SIG-M5 (cell line): Measurements from ENCODE around the gene PTPA.
"Not testable (repeated sequence)": the region's sequence is repeated elsewhere in the genome, so short reads cannot be mapped to it uniquely, and the experiment has no call there.

ENCODE experiments used
- DNase-seq: peaks from one replicate; lab custom pipeline; 2025; lab: John Stamatoyannopoulos, UW

PTPA gene

DNA sequence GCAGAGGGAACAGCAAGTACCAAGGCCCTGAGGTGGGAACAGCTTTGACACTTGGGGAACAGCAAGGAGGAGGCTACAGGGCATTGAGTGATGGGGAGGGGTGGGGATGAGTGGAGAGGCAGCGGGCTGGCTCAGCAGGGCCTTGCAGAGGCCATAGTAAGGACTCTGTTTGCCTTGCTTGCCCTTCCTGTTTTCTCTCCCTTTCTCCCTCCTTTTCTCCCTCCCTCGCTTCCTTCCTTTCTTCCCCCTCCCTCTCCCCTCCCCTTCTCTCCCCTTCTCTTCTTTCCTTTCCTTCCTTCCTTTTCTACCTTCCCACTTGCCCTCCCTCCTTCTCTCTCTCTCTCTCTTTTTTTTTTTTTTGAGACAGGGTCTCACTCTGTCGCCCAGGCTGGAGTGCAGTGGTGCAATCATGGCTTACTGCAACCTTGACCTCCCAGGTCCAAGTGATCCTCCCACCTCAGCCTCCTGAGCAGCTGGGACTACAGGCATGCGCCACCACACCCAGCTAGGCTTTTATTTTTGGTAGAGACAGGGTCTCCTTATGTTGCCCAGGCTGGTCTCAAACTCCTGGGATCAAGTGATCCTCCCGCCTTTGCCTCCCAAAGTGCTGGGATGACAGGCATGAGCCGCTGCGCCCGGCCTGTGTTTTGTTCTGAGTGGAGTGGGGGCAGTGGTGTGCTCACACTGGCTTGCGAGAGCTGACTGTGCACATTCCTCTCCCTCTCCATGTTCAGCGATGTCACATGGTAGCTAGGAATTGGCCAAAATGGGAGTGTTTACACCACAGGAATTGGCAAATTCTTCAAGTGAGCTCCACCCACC is 49.7 kb downstream of the PTPA start:
- DNase-seq = no peak

DNA sequence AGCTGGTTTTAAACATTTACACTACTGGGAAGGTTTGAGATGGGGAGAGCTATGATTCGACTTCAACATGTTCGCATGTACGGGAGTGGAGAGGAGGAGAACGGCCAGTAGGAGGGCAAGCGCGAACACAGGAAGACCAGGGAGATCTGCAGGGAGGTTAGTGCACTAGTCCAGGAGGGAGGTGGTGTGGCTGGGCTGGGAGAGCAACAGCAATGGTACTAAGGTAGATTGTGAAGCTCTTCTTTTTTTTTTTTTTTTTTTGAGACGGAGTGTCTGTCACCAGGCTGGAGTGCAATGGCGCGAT is 50.3 kb downstream of the PTPA start:
- no peak for DNase-seq

DNA sequence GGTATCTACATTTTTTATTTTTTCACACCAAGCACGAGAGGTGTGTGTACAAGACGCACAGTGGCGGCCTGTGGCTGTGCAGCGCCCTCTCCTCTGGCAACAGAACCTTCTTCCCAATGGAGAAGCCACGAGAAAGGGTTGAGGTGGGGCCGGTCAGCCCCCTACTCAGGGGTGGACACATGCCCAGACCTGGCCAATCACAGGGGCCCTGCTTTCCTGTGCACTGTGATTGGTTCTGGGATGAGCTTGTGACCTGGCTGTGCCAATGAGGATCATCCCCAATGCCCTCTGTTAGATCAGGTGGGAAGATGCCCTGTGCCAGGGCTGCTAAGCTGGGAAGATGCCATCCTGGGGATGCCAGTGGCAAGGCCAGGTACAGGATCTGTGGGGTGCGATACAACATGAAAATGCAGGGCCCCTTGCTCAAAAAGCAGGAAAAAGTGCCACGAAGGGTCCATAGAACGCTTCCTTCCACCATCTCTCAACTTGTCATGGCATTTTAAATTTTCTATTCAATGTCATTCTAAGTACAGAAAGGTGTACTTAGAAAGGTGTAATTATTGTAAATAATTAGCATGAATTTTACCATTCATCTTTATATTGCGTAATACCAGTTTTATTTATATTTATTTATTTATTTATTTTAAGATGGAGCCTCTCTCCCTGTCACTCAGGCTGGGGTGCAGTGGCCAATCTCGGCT is 51.4 kb downstream of the PTPA start:
- DNase-seq = no peak

DNA sequence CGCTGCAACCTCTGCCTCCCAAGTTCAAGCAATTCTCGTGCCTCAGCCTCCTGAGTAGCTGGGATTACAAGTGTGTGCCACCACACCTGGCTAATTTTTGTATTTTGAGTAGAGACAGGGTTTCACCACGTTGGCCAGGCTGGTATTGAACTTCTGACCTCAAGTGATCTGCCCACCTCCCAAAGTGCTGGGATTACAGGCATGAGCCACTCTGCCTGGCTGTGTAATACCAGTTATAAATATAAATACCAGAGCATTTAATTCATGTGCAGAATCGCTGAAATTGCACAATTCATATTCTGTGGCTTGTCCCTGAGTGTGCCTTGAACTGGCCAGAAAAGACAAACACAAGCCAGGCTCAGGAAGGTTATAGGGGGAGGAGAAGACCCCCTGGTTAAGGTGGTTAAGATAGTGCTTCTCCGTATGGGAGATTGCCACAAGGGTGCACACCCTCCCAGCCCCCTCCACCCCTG is 52.0 kb downstream of the PTPA start:
- DNase-seq = not testable (repeated sequence)

DNA sequence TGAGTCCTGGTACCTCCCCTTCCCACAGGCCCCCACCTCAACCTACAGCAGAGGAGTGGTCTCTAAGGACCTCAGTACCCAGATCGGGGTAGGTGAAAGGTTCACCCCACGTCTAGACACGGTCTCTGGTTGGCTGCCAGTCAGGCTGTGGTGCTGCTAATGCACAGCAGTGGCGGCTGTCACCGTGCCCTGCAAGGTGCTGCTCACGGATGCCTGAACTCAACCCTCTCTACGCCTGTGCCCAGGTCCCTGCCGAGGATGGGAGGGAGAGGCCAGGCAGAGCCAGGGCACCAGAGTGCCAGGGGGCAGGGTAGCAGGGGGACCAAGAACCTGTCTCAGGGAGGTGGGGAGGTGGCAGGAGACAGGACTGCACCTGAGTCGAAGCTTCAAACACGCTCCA is 52.5 kb downstream of the PTPA start:
- DNase-seq = no peak

DNA sequence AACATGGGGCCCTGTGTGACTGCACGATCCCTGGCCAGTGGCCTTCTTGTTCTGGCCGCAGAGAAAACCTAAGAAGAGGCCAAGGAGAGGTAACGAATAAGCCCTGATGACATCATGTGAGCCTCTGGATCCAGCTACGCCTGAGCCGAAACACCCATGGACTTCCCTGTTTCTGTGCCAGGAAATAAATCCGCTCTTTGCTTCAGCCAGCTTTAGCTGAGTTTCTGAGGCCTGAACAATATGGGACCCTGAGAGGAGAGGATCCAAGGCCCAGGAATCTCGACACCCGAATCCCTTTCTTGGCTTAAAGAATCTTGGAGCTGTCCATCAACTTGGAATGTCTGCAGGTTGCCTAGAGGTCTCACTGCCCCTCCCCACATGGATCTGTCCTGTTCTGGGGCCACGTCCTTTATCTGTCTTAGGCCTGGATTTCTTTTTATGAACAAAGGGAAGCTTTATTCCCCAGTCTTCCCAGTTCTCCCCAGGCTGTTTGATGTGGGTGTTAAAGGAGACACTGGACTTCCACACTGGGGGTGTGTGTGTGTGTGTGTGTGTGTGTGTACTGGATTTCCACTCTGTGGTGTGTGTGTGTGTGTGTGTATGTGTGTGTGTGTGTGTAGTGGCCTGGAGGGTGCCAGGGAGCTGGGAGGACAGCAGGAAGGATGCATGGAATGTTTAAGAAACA is 53.2 kb downstream of the PTPA start:
- DNase-seq = no peak

DNA sequence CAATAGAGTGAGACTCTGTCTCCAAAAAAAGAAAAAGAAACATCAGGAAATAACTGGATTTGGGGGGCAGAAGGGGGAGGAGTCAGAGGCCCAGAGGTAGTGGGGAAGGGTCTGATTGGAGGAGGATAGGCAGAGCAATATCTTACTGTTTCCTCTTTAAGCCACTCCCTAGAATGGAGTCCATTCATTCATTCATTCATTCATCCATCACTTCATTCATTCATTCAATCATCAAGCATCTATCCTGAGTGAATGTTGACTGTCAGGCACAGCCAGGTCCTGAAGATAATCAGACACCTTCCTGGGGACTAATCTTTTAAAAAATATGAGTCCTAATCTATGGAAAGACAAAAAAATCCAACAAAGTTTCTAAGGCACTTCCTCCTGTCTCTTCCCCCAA is 54.0 kb downstream of the PTPA start:
- DNase-seq = no peak

DNA sequence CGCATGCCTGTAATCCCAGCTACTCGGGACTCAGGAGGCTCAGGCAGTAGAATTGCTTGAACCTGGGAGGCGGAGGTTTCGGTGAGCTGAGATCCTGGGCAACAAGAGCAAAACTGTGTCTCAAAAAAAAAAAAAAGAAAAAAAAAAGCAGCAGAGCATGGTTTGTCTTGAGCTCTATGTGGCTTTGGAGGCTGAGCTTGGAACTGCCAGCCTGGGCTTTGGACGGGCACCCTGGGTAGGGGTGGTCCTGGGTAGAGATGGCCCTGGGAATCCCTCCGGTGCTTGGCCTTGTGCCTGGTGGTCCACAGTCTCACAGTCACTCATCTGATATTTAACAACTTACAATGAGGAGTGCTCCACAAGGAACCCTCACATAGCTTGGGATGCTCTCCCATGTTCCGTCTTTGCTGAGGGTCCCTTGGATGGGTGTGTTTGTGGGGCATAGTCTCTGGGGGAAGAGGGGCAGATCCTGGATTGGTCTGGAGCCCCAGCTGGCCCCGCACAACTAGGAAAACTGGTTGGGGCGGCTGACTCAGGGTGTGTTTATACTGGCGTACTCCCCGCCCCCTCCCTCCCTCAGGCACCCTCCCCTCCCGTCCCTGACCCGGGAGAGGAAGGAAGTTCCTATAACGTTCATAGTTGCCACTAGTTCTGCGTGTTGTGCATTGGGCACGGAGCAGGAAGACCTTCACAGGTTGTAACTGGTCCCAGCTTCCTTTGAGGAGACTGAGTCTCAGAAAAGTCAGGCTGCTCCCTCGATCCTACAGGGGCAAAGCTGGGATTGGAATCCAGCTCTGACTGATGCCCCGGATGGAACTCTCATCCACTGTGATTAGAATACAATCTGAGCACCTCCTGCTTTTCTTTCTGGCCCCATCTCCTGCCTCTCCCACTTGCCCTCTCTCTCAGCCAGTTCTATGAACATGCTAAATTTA is 55.7 kb downstream of the PTPA start:
- DNase-seq = no peak

DNA sequence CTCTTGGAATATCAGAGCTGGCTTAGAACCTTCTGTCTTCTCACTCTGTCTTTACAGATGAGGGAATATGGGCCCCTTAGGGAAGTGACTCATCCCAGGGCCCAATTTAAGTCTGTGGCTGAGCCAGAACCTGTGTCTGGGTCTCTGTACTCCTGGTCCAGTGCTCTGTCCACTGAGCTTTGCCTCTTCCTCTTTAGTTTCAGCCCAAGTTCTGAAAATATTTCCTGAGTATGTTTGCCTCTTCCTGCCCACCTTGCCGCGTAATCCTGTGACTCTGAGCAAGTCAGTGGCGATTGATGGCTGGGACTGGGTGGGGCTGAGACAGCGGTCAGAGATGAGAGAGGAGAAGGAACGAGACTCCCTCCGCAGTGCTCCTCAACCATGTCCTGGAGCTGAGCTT is 59.0 kb downstream of the PTPA start:
- DNase-seq = no peak

DNA sequence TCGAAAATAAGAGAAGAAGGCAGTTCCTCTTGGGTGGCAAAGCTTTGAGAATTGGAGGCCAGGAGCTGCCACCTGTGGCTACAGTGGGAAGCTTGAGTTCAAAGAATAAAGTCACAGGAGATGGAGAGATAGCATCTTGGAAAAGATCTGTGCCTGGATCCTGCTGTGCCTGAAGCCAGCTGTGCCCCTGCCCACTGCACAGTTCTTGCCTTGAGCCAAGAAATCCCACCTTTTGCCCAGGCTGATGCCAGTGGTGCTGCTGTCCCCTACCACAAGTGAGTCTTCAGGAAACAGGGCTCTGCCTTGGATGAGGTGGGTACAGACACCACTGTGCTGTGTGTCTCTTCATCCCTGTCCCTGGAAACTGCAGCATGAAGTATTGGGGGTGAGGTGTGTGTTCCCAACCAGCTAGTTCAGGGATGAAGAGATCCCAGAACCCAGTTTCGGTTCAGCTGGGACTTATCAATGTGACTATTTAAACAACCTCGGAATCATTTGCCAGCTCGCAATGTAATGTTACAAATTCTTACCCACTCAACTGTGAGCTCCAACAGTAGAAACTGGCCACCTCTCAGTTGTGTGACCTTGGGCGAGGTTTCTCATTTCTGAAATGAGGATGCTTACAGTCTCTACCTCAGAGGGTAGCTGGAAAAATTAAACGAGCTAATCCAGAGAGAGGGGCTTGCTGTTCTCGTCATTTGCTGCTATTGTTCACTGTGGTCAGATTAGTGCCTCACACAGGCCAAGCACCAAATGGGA is 61.0 kb downstream of the PTPA start:
- DNase-seq = no peak

DNA sequence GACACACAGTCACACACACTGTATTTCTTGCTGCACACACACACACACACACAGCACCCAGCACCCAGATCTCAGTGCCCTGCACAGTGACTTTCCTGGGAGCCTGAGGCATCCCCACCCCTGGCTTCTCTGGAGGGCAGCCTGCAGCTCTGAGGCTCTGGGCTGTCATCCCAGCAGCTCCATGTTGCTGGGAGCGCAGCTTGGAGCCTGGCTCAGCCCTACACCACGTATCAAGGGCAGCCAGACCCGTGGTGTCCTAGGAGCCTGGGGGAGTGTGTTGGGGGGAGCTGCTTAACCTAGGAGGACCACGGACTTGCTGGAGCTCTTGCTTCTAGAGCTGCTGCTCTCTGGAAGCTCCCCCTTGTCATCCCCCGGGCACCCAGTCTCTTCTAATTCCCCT is 61.6 kb downstream of the PTPA start:
- no peak for DNase-seq

DNA sequence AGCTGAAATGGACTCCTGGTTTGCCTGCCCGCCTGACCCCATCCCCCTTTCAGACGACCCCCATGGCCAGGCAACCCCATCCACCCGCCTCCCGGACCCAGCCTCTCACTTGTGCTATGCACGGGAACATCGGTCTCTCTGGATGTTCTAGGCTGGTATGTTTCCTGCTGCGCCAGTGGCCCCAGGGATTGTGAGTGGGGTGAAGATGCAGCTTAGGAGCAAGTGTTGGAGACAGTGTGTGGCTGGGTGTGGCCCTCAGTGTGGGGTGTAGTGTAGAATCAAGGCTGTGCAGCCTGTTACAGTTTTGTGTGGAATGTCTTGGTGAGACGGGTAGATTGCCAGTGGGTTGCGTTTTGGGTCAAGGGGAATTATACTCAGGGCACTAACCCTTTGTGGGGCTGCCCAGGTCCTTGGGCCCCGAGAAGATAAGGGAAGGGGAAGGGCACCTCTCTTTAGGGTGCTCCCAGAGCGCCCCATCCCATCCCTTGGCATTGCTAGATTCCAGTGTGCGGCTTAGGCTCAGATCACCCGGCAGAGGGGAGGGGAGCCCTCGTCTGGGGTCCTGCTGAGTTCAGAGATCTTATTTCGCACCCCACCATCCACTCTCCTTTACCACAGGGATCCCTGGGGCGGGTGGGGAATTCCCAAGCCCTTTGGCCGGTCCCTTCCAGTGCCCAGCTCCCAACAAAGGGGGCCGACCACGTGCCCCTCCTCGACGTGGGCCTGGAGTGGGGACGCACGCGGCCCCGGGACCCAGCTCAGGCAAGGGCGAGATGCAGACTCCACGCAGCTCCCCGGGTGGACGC is 62.3 kb downstream of the PTPA start:
- DNase-seq = no peak

DNA sequence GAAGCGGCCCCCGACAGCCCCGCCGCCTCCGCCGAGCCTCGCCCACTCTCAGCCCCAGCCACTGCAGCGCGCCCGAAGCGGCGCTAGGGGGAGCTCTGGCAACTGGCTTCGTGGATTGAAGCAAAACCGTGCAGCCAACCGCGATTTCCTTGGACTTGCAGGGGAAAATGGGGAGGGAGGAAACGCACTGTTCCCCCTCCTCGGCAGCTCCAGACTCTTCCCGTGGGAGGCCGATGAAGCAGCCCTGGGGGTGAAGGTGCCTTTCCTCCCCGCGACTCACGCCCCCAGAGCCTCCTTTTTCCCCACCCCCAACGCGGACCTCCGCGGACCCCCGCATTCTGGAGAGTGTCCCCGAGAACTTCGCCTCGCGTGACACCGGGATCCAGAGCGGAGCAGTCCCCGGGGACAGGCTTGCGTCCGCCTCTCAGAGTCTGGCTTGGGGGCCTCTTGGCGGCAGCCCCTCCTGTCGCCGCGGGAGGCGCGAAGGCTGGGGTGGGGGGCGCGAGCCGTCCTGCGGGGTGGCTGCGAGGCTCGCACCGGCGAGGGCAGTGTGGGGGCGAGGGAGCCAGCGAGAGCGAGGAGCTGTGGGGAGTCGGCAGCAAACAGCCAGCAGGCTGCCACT is 63.0 kb downstream of the PTPA start:
- DNase-seq = peak; percentile 9

DNA sequence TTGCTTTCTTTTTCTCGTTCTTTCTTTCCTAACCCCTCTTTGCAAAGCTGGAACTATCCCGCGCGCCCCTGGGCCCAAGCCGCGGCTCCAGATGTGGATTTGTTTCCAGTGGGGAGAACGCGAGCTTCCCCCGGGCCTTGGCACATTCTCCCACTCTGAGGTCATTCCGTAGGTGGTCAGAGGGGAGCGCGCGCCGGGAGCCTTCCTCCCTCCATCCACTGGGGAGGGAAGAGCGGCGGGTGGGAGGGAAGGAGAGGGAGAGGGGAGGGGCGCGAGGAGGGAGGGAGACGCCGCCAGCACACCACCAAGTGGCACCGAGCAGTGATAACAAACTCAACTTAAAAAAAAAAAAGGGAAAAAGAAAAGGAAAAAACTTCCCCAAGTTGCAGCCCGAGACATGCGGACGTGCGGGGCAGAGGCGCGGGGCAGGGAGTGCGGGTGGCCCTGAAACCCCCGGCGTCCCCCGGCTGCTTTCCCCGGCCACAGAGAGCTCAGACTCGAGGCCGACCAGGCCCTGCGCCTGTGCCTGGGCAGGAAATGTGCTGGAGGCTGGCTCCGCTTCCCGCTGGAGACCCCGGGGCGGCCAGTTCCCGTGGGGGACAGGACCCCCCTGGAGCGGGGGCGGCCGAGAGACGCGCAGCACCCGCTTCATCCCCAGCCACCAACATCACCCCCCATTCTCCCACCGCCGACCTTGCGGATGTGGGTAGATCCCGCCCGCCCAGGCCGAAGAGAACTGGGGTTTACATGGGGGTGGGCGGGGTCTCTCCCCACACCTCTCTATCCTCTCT is 63.7 kb downstream of the PTPA start:
- DNase-seq = no peak

DNA sequence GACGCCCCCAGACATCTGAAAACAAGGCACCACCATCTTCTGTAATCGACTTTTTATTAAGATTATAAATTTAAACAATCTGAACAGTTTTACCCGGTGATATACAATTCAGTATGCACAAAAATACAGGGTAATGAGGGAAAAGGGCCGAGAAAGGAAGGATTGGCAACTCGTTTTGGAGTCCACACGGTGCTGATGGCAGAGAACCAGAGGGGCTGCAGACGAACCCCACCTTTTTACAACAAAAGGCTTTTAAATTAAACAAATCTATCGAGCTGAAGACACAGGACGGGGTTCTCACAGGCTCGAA is 64.3 kb downstream of the PTPA start:
- DNase-seq = no peak

DNA sequence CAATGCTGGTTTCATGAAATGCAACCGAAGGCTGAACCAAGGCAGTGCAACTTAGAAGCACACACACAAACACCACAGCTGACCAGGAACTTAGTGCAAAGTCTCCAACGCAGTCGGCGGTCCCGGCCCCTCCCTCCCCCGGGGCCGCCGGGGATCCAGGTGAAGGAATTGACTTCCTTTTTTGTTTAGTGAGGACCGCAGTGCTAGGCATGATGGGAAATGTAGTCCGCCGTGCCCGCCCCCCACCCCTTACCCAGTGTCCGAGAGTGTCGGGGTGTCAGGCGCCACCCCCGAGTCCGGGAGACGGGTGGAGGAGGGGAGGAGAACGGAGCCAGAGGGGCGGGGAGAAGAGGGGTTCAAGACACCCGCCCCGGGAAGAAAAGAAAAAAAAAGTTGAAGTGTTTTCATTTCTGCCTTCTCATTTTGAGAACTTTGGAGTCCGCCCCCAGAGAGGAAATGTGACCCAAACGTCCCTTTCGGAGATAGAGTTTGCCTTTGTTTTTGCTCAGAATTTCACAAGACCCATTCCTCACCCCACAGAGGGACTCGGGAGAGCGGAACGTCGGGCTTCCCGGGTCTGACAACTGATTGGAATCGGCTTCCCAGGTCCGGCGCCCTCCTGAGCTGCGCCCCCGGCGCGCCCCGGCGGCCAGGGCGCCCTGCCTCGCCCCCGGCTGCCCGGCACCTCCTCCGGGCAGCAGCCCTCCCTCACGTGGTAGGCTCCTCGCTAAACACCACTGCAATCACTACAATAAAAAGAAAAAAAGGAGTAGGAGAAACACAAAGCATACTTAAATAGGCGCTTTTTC is 64.8 kb downstream of the PTPA start:
- no peak for DNase-seq

DNA sequence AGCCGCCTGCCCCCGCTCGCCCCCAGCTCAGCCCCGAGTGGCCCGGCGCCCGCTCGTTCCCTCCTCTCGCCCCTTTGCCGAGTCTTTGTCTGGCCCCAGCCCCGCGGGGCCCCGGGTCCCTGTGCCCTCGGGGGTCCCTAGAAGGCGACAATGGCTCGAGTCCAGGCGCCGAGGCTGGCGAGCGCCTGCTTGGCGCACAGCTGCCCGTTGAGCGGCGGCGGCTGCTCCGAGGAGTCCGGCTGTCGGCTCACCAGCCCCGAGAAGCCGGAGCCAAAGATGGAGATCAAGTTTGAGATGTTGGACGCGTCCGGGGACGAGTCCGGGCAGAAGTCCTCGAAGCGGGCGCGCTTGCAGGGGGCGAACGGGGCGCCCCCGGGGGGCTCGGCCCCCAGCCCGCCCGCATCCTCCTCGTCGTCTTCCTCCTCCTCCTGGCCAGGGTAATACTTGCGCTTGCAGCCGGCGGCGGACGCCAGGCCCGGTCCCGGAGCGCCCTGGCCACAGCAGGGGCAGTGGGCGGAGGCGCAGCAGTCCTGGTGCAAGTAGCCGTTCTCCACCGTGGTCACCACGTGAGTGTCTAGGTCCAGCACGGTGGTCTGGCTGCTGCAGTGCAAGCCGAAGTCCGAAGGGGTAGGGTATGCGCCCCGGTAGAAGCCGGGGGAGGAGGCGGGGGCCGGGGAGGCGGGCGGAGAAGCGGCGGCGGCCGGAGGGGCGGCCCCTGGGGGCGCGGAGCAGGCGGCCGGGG is 65.7 kb downstream of the PTPA start:
- no peak for DNase-seq

DNA sequence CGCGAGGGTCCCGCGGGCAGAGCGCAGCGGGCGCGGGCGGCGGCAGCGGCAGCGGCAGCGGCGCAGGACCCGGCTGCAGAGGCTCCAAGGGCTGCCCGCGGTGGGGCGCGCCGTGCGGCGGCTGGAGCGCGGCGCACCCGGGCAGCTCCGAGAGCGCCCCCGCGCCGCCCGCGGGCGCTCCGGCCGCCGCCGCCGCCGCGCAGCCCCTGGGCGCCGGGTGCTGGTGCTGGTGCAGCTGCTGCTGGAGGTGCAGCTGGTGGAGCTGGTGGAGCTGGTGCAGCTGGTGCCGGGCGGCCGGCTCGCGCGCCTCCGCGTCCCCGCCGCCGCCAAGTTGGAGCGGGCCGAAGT is 66.2 kb downstream of the PTPA start:
- no peak for DNase-seq
